ENCODE results near the gene MAP4. TPM values are rescaled to one million over a fixed set of nuclear protein-coding genes. Genes with fewer than 3 reads are reported as not detected.

MAP4 gene
- total RNA-seq, 1 donor from 2014 or later: 150 TPM

DNA sequence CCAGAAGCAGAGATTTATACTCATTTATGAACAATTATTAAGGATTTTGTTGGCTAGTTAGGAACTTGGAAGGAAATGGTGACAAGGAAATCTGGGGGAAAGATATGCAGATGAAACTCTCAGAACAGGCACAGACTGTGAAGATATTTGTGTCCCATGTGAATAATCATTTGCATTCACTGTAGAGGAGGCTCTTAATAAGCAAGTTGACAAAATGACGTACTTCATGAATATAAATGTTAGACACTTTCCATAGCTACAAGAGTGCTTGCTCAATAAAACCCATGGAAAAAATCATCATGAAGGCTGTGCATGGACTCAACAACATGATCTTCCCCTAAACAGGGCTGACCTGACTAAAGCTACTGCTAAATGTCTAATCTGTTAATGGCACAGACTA lies 59.7 kb downstream of the MAP4 start:
- H3K27ac Mint-ChIP-seq (ENCODE audit: unreplicated experiment): no peak overlapping the region
- TF ChIP-seq, protein P1, sequence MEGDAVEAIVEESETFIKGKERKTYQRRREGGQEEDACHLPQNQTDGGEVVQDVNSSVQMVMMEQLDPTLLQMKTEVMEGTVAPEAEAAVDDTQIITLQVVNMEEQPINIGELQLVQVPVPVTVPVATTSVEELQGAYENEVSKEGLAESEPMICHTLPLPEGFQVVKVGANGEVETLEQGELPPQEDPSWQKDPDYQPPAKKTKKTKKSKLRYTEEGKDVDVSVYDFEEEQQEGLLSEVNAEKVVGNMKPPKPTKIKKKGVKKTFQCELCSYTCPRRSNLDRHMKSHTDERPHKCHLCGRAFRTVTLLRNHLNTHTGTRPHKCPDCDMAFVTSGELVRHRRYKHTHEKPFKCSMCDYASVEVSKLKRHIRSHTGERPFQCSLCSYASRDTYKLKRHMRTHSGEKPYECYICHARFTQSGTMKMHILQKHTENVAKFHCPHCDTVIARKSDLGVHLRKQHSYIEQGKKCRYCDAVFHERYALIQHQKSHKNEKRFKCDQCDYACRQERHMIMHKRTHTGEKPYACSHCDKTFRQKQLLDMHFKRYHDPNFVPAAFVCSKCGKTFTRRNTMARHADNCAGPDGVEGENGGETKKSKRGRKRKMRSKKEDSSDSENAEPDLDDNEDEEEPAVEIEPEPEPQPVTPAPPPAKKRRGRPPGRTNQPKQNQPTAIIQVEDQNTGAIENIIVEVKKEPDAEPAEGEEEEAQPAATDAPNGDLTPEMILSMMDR (conservative IDR thresholded peaks at IDR 0.05): no peak
- no peak for DNase-seq (ENCODE audit: low read depth, low spot score)
- peaks cover 3% of the 10 kb centered on the region for H3K4me1 Mint-ChIP-seq
- H3K27me3 Mint-ChIP-seq (ENCODE audit: low read depth): no peaks in the 10 kb centered on the region
- no peaks in the 10 kb centered on the region for H3K9me3 Mint-ChIP-seq
- H3K36me3 Mint-ChIP-seq (ENCODE audit: low read depth): peaks cover 5% of the 10 kb centered on the region
- H3K4me3 Mint-ChIP-seq: no peak overlapping the region

DNA sequence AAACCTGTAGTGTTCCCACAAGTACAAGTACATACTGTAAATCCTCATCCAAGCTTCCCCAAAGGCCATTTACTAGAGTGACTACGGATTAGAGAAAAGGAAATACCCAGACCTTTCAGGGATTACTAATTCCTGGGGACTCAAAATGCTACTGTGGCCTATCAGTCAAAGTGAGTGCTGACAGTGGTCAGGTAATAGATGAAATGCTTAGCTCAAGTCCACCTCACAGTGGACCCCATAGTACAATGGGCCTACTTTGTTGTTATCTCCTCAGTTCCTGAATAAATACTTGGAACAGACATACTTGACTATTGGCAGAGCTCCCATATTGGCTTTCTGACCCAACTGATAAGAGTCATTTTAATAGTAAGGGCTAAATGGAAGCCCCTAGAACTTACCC lies 61.6 kb downstream of the MAP4 start:
- no peaks in the 10 kb centered on the region for H3K9me3 Mint-ChIP-seq
- H3K4me3 Mint-ChIP-seq: no peak overlapping the region
- peaks cover 2% of the 10 kb centered on the region for H3K36me3 Mint-ChIP-seq (ENCODE audit: low read depth)
- TF ChIP-seq, protein P1 (conservative IDR thresholded peaks at IDR 0.05): no peak
- no peaks in the 10 kb centered on the region for H3K27me3 Mint-ChIP-seq (ENCODE audit: low read depth)
- H3K27ac Mint-ChIP-seq (ENCODE audit: unreplicated experiment): no peak overlapping the region
- DNase-seq (ENCODE audit: low read depth, low spot score): no peak
- H3K4me1 Mint-ChIP-seq: no peaks in the 10 kb centered on the region

DNA sequence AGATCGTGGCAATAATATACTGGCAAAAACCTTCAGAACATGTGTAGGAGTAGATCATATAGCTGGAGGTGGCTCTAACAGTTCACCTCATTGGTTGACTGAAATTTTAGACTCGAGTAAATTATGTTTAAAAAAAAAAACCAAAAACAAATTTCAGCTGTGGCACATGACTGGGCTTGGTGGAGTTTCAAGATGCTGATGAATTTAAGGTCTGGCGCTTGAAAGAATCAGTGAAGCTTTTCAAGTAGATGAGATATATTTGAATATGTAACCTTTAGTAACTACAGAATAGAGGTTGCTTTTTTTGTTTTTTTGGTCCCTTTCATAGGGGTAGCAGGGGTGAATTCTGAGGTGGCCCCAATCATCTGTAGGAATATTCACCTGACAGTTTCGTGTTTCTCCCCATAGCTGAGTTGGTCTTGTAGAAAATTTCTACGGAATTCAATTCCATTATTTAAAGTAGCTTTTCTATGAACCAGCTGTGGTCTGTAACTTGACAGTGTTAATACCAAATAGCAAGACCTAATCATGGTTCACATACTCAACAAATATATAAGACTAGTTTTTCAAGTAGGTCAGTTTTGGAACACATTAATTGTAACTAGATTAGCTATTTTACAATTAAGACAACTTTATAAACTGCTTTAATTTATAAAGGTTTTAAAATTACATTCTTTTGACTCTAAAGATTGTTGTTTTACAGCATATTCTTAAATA lies 65.6 kb downstream of the MAP4 start:
- H3K9me3 Mint-ChIP-seq: no peaks in the 10 kb centered on the region
- H3K27me3 Mint-ChIP-seq (ENCODE audit: low read depth): no peaks in the 10 kb centered on the region
- H3K4me3 Mint-ChIP-seq: no peak overlapping the region
- no peak for DNase-seq (ENCODE audit: low read depth, low spot score)
- TF ChIP-seq, protein P1 (conservative IDR thresholded peaks at IDR 0.05): no peak
- no peaks in the 10 kb centered on the region for H3K4me1 Mint-ChIP-seq
- H3K27ac Mint-ChIP-seq (ENCODE audit: unreplicated experiment): no peak overlapping the region
- peaks cover 2% of the 10 kb centered on the region for H3K36me3 Mint-ChIP-seq (ENCODE audit: low read depth)

DNA sequence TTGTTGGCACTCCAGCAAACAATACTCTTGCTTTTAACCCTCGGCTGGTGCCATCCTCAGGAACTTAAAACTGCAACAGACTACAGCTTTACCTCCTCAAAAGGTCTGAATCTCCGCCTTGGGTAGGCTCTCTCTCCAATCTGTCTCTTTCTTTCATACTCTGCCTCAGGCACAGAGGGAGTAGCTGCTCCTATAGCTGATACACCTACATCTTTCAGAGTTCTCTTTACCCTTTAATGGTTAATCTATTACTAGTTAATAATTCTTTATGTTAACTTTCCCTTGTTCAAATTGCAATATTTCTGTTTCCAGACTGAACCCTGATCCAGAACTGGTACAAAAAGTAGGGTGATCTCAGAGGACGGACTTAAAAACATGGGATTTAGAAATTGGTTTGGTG lies 66.2 kb downstream of the MAP4 start:
- TF ChIP-seq, protein P1 (conservative IDR thresholded peaks at IDR 0.05): no peak
- Mint-ChIP-seq H3K27me3 (ENCODE audit: low read depth) (no peaks in the 10 kb centered on the region), H3K4me3 (no peak overlapping the region), H3K4me1 (no peaks in the 10 kb centered on the region), H3K27ac (ENCODE audit: unreplicated experiment) (no peak overlapping the region), H3K36me3 (ENCODE audit: low read depth) (peaks cover 2% of the 10 kb centered on the region), H3K9me3 (no peaks in the 10 kb centered on the region)
- DNase-seq (ENCODE audit: low read depth, low spot score): no peak

DNA sequence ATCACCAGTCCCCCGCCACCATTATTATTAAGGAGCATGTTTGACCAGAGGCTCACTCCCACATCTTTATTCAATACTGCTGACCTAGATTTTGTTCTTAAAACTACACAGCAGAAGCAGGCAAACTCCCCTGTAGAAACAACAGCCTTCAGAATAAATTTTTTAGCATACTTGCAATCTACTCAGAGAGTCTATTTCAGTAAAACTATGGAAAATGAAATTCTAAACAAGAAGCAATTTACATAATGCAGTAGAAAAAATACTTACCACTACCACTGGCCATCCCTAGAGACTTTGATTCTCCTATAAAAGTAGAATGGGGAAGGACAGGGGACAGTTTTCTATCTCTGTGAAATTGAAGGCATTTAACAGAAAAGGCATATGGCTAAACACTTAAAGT lies 76.0 kb downstream of the MAP4 start:
- no peaks in the 10 kb centered on the region for H3K9me3 Mint-ChIP-seq
- TF ChIP-seq, protein P1 (conservative IDR thresholded peaks at IDR 0.05): no peak
- no peak for DNase-seq (ENCODE audit: low read depth, low spot score)
- H3K27ac Mint-ChIP-seq (ENCODE audit: unreplicated experiment): no peak overlapping the region
- H3K27me3 Mint-ChIP-seq (ENCODE audit: low read depth): no peaks in the 10 kb centered on the region
- H3K4me1 Mint-ChIP-seq: no peaks in the 10 kb centered on the region
- no peaks in the 10 kb centered on the region for H3K36me3 Mint-ChIP-seq (ENCODE audit: low read depth)
- no peak overlapping the region for H3K4me3 Mint-ChIP-seq

Measured in neural crest cell (in vitro differentiated cells).